KG1 (cell line): Measurements from ENCODE around the gene AK2.
"Not testable (repeated sequence)": the region's sequence is repeated elsewhere in the genome, so short reads cannot be mapped to it uniquely, and the experiment has no call there.

Source experiments
- DNase-seq: peaks from one replicate; lab custom pipeline; 2025; lab: John Stamatoyannopoulos, UW

AK2 gene

DNA sequence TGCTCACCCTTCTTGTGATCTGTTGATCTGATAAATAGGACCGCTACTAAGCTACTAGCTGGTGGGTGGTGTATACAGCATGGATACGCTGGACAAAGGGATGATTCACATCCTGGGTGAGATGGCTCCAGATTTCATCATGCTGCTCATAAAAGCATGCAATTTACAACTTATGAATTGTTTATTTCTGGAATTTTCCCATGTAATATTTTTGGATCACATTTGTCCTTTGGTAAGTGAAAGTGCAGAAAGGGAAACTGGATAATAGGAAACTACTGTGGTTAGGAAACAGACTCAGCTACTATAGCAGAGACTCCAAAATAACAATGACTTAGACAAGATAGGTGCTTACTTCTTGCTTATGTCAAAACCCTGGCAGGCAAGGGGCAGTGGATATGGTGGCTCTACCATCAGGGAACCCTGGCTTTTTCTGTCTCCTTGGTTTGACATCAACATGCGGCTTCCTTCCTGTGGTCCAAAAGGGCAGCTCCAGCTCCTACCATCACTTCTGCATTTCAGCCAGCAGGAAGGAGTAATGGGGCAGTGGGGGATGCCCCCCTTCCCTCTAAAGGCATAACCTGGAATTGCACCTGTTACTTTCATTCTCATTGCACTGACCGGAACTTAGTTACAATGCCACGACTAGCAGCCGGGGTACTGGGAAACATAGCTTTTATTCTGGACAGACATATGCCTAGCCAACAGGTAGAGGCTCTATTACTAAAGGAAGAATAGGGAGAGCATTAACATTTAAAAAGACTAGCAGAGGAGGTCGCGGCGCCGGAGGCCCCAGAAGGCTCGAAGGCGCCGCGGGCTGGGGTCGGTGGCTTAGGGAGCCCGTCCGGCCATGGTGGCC lies 13.8 kb upstream of the AK2 start:
- no peak for DNase-seq

DNA sequence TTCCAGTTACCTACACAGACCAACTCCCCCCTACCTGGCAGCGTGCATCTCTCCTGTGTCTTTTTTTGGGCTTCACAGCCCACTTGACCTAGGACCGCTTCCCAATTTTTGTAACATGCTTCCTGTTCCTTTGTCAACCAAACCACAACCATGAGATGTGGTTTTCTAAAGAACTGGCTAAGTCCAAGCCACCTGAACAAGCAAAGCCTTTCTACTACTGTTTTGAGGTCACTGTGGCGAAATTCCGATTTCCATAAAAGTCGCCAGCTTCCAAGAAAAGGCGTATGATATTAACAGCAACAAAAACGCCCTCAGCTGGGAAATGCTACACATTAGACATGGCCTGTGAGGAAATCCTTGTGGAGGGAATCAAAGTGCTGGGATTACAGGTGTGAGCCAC lies 12.7 kb upstream of the AK2 start:
- no peak for DNase-seq

DNA sequence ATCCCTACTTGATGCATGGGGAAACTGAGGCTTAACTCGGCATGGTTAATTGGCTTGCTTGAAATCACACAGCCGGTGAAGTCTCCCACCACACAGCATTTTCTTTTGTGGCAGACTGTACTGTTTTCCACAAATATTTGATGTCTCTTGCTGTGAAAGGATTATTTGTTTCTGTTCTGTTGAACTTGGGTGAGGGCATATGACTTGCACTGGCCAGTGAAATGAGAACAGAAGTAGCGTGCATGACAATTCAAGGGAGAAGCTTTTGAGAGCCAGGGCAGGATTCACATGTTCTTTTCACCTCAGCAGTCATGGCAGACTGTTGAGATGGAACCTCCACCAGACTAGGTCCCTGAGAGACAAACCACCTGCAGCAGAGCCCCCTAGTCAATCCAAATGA lies 11.7 kb upstream of the AK2 start:
- DNase-seq, result no peak

DNA sequence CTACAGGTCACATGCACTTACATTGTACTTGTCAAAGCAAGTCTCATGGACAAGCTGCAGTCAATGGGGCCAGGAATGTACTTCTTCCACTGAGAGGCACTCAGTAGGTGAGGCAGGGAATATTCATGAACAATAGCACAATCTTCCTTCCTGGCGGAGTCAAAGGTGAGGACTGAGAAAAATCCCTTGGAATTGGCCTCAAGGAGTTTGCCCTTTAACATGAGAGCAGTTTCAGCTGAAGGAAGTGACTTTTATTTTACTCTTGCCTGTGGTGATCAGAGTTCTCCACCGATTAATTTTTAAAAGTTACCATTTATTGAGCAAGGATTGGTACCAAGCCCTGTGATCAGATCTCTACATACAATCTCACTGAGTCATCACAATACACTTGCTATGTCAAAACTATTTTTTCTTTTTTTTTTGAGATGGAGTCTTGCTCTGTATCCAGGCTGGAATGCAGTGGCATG lies 11.2 kb upstream of the AK2 start:
- DNase-seq, result no peak

DNA sequence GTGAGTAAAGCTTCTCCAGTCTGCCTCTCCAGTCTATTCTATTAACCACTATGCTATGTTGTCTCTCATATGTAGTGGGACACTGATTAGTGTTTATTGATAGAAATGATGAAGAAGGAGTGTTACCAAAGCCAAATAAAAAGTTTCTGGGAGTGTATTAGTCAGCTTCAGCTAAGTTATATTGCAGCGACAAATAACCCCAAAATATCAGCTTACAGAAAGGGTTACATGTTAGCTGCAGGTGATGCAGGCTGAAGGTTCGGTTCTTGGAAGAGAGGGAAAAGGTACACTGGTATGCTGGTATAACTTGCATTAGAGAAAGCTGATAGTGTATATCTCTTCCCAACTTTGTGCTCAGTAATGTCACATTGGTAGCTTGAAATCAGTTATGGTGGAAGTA lies 10.6 kb upstream of the AK2 start:
- no peak for DNase-seq

DNA sequence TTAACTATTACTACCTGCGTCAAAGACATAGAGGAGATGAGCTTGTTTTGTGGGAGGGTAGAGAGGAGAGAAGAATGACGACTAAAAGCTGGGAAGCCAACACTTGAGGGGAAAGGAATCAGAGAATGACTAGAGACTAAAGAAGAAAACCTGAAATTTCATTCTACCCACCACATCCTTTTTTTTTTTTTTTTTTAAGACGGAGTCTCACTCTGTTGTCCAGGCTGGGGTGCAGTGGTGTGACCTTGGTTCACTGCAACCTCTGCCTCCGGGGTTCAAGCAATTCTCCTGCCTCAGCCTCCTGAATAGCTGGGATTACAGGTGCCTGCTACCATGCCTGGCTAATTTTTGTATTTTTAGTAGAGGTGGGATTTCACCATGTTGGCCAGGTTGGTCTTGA lies 9.6 kb upstream of the AK2 start:
- not testable (repeated sequence) for DNase-seq

DNA sequence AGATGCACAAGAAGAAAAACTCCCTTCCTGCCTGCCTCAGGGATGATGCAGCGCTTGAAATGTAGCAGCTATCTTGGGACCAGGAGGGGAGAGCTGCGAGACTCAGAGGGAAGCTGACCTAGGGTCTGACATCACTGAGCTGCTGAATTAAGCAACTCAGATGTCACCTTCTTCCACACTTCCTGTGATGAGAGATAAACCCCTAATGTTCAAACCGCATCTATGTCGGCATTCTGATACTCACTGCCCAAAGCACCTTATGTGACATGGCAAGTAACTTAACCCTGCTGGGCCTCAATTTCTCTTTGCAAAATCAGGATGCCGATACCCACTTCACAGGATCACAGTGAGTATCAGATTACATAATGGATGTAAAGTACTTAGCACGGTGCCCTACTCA lies 9.1 kb upstream of the AK2 start:
- DNase-seq, result no peak

DNA sequence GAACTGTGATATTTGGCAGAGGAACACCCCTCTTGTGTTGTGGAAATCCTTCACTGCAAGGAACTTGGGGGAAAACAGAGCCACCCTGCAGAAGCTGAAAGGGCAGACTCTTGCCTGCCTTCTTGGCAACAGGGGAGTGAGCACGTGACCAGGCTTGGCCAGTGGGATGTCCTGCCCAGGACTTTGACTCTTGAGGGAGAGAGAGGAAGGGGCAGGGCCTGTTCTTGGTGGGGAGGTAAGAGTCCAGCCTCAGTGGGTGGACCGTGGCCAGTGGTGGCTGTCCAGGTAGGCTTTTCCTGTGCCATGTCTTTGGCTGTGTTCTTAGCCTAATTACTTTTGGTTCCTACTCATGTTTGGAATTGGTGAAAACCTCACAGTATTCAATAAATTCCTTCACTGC lies 8.6 kb upstream of the AK2 start:
- DNase-seq, result no peak

DNA sequence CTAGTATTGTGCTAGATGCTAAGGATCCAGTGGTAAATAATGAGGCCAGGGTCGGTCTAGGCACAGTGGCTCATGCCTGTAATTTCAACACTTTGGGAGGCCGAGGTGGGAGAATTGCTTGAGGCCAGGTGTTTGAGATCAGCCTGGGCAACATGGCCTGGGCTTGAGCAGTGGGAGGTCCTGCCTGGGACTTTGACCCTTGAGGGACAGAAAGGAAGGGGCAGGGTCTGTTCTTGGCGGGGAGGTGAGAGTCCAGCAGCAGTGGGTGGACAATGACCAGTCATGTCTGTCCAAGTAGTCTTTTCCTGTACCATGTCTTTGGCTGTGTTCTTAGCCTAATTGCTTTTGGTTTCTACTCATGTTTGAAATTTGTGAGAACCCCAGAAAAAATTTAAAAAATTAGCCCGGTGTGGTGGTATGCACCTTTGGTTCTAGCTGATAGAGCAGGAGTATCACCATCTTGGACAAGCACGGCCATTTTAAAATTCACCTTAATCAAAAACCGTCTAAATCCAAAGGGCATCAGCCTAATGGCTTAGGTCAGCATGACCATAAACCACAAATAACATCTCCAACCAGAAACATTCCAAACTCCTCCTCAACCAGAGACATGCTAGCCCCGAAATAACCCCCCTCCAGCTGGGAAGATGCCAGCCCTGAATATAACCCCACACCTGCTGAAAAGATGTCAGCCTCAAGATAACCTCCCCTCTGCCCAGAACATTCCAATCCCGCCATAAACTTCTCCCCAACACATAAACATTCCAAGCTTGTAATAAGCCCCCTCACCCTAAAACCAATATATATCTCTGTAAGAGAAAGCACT lies 6.8 kb upstream of the AK2 start:
- no peak for DNase-seq

DNA sequence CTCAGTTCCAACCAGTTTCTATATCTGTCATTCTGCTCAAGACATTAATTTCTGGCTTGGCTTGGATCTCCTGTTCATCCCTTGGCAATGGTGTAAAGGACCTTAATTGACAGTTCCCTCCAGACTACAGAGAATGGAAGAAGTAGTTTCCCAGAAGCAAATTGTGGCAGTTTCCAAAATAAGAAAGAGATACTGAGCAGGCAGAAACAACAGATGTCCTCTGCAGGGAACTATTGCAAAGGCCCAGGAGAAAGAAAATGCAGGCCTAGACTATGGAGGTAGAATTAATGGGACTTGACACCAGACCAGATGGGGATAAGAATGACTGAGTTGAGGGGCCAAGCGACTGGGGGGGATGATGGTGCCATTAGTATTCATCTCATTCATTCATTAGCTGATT lies 6.1 kb upstream of the AK2 start:
- DNase-seq, result no peak

DNA sequence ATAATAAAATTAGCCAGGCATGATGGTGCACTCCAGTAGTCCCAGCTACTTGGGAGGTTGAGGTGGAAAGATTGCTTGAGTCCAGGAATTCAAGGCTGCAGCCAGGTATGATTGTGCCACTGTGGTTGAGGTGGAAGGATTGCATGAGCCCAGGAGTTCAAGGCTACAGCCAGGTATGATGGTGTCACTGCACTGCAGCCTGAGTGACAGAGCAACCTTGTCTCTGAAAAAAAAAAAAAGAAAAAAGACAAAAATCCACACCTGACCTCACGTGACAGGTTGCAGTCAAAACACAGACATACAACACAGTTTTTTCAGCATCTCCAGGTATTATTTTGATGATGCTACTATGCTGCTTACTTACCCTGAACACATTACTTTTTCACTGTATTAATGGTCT lies 4.3 kb upstream of the AK2 start:
- no peak for DNase-seq

DNA sequence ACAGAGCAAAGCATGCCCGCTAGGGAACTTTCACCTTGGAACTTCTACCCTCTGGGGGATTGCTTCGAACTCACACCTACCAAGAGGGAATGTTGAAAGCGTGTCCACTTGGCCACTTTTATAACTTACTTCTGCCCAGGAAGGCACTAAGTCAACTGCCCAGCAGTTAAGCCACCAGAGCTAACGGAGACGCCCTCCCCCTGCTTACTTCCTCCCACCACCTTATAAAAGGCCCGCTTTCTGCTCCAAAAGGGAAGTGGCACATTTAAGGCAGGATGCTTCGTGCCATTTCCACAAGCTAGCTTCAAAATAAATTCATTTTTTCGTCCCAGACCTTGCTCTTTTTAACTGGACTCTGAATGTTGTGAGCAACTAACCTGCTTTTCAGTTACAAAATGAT lies 3.2 kb upstream of the AK2 start:
- peak; percentile 41 for DNase-seq

DNA sequence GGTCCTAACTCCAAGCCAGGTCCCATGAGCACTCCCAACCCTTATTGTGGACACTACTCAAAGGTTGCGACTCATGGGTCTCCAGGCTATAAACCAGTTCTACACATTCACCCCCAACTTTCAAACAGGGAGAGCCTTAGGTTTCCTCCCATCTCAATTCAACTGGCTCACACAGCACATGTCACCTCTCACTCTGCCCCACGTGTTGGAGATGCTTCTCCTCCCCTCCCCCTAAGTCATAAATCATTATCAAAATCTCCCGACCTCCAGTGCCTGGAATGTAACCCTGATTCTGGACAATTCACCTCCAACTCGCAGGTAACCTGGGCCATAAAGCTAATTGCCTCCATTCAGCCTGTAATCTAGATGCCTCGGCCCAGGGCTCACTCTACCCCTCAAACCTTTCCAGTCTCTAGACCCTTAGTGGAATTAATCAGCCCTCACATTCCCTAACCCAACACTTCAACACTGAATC lies 595 bp downstream of the AK2 start:
- DNase-seq, result no peak

DNA sequence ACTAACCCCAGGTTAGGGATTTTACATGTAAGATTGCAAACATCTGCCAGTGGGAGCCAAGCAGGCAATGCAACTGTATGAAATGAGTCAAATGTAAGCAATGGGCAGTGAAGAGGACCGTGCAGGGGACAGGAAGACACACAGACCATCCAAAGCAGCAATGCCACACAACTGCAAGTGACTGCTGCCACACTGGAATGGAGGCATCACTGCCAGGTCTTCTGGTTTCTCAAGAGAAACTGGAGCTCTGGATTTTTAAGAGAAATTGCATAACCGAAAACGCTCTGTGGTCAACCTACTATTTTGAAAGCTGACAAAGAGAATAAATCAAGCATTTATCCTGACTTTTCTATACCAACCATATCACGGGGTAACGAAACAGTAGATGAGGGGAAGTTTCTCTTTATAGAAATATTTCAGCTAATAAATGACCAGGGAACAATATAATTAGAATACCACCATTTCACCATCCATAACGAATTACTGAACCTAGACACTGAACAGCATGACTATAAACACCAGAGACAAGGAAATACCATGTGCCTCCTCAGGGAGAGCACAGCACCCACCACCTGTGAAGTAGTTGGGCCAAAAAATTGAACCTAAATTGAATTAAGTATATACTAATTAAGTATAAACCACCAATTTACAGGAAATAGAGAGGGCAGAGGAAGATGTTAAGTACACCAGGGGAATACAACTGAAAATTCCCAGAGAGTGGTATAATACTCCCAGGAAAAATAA lies 4.4 kb downstream of the AK2 start:
- no peak for DNase-seq

DNA sequence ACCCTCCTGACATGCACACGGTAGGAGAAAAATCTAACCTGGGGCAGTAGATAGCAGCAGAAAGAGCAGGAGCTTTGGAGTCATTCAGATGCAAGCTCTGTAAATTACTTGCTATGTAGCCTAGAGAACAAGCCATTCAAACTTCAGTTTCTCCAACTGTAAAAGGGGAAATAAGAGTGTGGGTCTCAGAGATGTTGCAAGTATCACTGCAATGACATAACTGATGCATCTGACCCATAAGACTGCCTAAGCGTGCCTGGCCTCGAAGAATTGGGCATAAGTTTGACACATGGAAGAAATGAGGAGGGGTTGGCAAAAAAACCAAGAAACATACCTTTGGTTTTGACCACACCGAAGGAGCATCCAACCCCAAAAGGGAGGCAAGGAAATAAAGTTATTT lies 5.2 kb downstream of the AK2 start:
- no peak for DNase-seq

DNA sequence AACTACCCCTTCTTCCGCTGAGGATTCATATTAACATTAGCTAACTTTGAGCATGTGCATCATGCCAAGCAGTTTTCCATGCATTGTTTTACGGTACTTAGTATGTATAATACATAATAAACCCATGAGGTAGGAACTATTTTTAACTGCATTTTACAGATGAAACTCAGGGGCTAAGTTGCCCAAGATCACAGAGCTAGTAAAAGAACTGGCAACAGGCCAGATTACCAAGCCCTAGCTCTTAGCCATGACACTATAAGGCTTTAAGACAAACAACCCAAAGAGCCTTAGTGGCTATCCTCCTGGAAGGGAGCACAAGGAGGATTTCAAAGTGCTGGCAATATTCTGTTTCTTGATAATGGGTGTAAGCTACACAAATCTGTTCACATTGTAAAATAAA lies 6.1 kb downstream of the AK2 start:
- no peak for DNase-seq

DNA sequence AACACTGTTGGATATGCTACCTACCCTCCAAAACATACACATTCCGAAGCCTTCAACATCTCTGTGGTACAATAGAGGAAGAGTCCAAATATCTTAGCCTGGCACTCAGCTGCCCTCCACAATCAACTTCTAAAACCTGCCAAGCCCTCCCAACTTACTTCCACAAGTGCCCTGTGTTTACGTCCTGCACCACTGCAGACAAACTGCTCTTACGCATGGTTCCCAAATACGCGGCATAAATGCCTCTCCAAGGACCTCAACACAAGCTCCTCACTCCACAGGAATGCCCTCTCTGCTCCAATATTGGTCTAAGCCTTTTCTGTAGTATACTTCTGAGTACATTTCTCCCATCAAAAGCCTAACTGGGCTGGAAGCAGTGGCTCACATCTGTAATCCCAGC lies 6.8 kb downstream of the AK2 start:
- DNase-seq, result no peak

DNA sequence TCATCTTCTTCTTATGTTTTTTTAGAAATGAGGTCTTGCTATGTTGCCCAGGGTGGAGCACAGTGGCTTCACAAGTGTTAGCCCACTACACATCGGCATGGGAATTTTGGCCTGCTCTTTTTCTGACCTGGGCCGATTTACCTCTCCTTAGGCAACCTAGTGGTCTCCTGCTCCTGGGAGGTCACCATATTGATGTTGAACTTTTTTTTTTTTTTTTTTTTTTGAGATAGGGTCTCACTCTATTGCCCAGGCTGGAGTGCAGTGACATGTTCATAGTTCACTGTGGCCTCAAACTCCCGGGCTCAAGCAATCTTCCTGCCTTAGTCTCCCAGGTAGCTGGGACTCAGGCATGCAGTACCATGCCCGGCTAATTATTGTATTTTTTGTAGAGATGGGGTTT lies 7.5 kb downstream of the AK2 start:
- DNase-seq, result no peak

DNA sequence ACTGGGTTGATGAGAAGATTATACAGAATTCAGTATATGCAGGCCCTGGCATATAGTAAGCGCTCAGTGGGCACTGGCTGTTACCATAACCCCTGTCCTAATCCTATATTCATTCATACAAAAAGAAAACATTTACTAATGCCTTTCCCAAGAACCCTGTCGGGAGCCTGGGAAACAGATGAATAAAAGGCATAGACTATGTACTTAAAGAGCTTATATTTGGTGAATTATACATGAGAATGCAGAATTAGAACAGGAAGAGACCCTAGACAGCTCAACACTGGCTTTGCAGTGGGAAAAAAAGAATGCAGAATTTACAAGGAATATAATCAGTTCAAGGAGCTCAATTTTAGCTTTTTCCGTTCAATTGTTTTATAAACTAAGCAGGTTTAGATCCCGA lies 10.9 kb downstream of the AK2 start:
- no peak for DNase-seq

DNA sequence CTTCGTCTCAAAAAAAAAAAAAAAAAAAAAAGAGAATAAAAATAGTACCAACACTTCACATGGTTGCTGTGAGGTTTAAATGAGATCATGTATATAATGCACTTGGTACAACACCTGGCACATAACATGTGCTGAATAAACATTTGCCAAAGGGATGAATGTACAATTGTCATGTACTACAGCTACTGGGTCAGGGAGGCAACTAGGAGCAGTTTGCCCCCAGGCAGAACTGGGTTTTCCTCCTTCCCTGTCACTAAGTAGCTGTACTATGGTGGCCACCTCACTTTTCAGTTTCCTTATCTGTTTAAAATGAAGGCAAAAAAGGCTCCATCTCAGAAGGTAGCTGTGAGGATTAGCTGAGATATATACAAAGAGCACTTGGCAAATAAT lies 11.5 kb downstream of the AK2 start:
- no peak for DNase-seq

DNA sequence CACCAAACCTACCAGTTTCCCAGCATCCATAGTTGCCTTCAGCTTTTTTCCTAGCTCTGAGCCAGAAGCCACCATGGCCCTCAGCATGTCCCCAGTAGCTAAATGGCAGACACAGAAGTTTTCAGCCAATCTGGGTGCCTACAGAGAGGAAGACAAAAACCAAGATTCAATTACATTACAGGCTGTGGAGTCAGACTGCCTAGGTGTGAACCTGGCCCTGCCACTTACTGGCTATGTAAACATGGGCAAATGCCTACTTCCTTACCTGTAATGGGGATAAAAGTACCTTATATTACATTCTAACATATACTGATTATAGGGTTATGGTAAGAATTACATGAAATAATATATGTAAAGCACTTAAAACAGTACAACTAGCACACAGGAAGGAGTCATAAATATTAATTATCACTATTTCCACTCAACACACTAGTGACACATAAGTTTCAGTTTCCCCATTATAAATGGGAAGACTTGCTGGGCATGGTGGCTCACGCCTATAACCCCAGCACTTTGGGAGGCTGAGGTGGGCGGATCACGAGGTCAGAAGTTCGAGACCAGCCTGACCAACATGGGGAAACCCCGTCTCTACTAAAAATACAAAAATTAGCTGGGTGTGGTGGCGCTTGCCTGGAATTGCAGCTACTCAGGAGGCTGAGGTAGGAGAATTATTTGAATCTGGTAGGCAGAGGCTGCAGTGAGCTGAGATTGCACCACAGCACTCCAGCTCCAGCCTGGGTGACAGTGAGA lies 12.1 kb downstream of the AK2 start:
- not testable (repeated sequence) for DNase-seq
